MM.1S (cell line): Measurements from ENCODE around the gene PHF21B.

Experiments used
- DNase-seq: peaks from one replicate; pipeline ENCODE4 v3.0.0-alpha.2; 2015
- H2AFZ ChIP-seq: fragments of 300-600 bp; sonication (generic); 2 replicates; pipeline ENCODE4 v1.6.0; 2016; ENCODE audit warnings: antibody characterized with exemption, low read length
- H3F3A ChIP-seq: fragments of 300-600 bp; sonication (generic); 2 replicates; pipeline ENCODE4 v1.6.1; 2016; ENCODE audit warnings: mild to moderate bottlenecking, antibody characterized with exemption, low read length, moderate library complexity, mixed read lengths; ENCODE audit not compliant: insufficient read depth
- H3K27ac ChIP-seq: fragments of 300-600 bp; sonication (generic); 2 replicates; pipeline ENCODE4 v1.5.1; 2016; ENCODE audit warnings: mild to moderate bottlenecking, low read length
- H3K27me3 ChIP-seq: fragments of 300-600 bp; sonication (generic); replicated peaks from 2 replicates; pipeline ENCODE4 v1.6.0; 2016; ENCODE audit warnings: low read length; ENCODE audit not compliant: insufficient read depth
- H3K36me3 ChIP-seq: fragments of 300-600 bp; sonication (generic); replicated peaks from 2 replicates; pipeline ENCODE4 v1.6.1; 2016; ENCODE audit warnings: mild to moderate bottlenecking, low read length, mixed read lengths; ENCODE audit not compliant: insufficient read depth
- H3K4me1 ChIP-seq: fragments of 300-600 bp; sonication (generic); 2 replicates; pipeline ENCODE4 v1.6.1; 2016; ENCODE audit warnings: low read length, mixed read lengths
- H3K4me2 ChIP-seq: fragments of 300-600 bp; sonication (generic); 2 replicates; pipeline ENCODE4 v1.6.0; 2016; ENCODE audit warnings: low read depth, low read length
- H3K4me3 ChIP-seq: fragments of 300-600 bp; sonication (generic); 2 replicates; pipeline ENCODE4 v1.5.1; 2016; ENCODE audit warnings: low read length, mixed read lengths
- H3K79me2 ChIP-seq: fragments of 300-600 bp; sonication (generic); 2 replicates; pipeline ENCODE4 v1.6.1; 2016; ENCODE audit warnings: mixed run types, low read length, mixed read lengths
- H3K9ac ChIP-seq: fragments of 300-600 bp; sonication (generic); 2 replicates; pipeline ENCODE4 v1.6.1; 2016; ENCODE audit warnings: low read length, mixed read lengths
- H3K9me2 ChIP-seq: fragments of 300-600 bp; sonication (generic); replicated peaks from 2 replicates; pipeline ENCODE4 v1.6.1; 2016; ENCODE audit warnings: mild to moderate bottlenecking, low read length, mixed read lengths; ENCODE audit not compliant: insufficient read depth
- H3K9me3 ChIP-seq: fragments of 300-600 bp; sonication (generic); replicated peaks from 2 replicates; pipeline ENCODE4 v1.6.1; 2016; ENCODE audit warnings: mild to moderate bottlenecking, low read length, mixed read lengths; ENCODE audit not compliant: insufficient read depth
- H4K20me1 ChIP-seq: fragments of 300-600 bp; sonication (generic); 2 replicates; pipeline ENCODE4 v1.6.1; 2016; ENCODE audit warnings: mild to moderate bottlenecking, low read length, moderate library complexity, mixed read lengths; ENCODE audit not compliant: insufficient read depth
- EZH2 ChIP-seq: fragments of 300-600 bp; sonication (generic); optimal IDR thresholded peaks from 2 replicates; pipeline ENCODE3; 2017; ENCODE audit warnings: low read depth, mild to moderate bottlenecking, antibody characterized with exemption, low read length, mixed read lengths
- EZH2phosphoT487 ChIP-seq: fragments of 300-600 bp; sonication (generic); IDR thresholded peaks from 2 replicates; pipeline ENCODE4 v1.6.1; 2018; ENCODE audit warnings: antibody characterized with exemption, low read length
- TF ChIP-seq, protein P1 (sequence below): fragments of 300-600 bp; sonication (generic); IDR thresholded peaks from 2 replicates; pipeline ENCODE4 v1.5.1; 2016; ENCODE audit warnings: antibody characterized with exemption, low read length, mixed read lengths

Gene PHF21B

GRCh38 chr22:44890416-44891292 lies 119.2 kb downstream of the PHF21B start:
- no peaks in the 10 kb centered on the region for H4K20me1 ChIP-seq
- H3K4me2 ChIP-seq: no peak overlapping the region
- H3K9me2 ChIP-seq: no peaks in the 10 kb centered on the region
- no peaks in the 10 kb centered on the region for H3K36me3 ChIP-seq
- TF ChIP-seq, protein P1, sequence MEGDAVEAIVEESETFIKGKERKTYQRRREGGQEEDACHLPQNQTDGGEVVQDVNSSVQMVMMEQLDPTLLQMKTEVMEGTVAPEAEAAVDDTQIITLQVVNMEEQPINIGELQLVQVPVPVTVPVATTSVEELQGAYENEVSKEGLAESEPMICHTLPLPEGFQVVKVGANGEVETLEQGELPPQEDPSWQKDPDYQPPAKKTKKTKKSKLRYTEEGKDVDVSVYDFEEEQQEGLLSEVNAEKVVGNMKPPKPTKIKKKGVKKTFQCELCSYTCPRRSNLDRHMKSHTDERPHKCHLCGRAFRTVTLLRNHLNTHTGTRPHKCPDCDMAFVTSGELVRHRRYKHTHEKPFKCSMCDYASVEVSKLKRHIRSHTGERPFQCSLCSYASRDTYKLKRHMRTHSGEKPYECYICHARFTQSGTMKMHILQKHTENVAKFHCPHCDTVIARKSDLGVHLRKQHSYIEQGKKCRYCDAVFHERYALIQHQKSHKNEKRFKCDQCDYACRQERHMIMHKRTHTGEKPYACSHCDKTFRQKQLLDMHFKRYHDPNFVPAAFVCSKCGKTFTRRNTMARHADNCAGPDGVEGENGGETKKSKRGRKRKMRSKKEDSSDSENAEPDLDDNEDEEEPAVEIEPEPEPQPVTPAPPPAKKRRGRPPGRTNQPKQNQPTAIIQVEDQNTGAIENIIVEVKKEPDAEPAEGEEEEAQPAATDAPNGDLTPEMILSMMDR: no peak
- TF ChIP-seq EZH2: no peak
- TF ChIP-seq EZH2phosphoT487: no peak
- no peaks in the 10 kb centered on the region for H3K4me1 ChIP-seq
- no peak for DNase-seq
- H3F3A ChIP-seq: no peaks in the 10 kb centered on the region
- no peaks in the 10 kb centered on the region for H3K79me2 ChIP-seq
- H3K9me3 ChIP-seq: no peaks in the 10 kb centered on the region
- no peak overlapping the region for H3K27ac ChIP-seq
- peaks cover 86% of the 10 kb centered on the region for H3K27me3 ChIP-seq
- no peak overlapping the region for H3K9ac ChIP-seq
- H2AFZ ChIP-seq: no peak overlapping the region
- H3K4me3 ChIP-seq: no peak overlapping the region

GRCh38 chr22:44889255-44889878 lies 120.4 kb downstream of the PHF21B start:
- Histone ChIP-seq H3K27ac (no peak overlapping the region), H3K9me2 (no peaks in the 10 kb centered on the region), H3K4me3 (no peak overlapping the region), H3F3A (no peaks in the 10 kb centered on the region), H3K9ac (no peak overlapping the region), H4K20me1 (no peaks in the 10 kb centered on the region), H3K27me3 (peaks cover 75% of the 10 kb centered on the region), H3K4me1 (no peaks in the 10 kb centered on the region), H2AFZ (0 out of 2 replicates have a peak overlapping the region, but pooled peaks have one; percentile 31), H3K4me2 (no peak overlapping the region), H3K36me3 (no peaks in the 10 kb centered on the region), H3K9me3 (no peaks in the 10 kb centered on the region), H3K79me2 (no peaks in the 10 kb centered on the region)
- no peak for TF ChIP-seq EZH2phosphoT487
- TF ChIP-seq, protein P1: no peak
- no peak for TF ChIP-seq EZH2
- no peak for DNase-seq

DNA sequence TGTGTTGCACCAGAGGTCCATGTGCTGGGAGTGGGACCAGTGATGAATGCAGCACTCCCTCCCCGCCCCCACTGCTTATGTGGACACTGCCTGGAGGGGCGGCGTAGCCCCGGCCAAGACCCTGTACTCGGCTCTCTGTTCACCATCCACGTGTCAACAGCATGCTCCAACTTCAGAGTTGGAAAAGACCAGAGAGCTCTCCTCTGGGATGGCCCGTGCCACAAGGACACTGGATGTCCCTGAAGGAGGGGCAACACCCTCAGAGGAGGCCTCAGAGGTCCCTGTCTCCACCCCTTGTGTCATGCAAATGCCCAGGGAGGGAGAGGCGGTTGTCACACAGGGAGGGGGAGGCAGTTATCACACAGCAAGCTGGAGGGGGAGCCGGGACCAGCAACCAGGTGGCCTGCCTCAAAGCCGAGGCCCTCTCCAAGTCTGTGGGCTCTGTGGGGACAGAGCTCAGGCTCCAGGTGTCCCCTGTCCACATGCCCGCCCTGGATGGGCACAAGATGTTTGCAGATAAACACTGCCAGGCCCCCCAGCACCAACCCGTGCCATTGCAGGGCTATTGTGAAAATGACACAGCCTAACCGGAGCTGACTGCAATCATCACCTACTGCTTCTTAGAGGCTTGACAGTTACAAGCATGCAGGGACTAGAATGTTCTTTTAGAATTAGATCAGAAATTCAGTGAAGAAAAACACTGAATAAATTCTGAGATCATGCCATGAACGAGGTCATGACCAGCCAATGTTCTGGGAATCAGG lies 121.1 kb downstream of the PHF21B start:
- no peak for DNase-seq
- Histone ChIP-seq H4K20me1 (no peaks in the 10 kb centered on the region), H3K4me3 (no peak overlapping the region), H3K79me2 (no peaks in the 10 kb centered on the region), H3K27me3 (peaks cover 72% of the 10 kb centered on the region), H3K36me3 (no peaks in the 10 kb centered on the region), H3K9me2 (no peaks in the 10 kb centered on the region), H3K9ac (no peak overlapping the region), H3K9me3 (no peaks in the 10 kb centered on the region), H3K4me1 (no peaks in the 10 kb centered on the region), H2AFZ (no peak overlapping the region), H3F3A (no peaks in the 10 kb centered on the region), H3K27ac (no peak overlapping the region), H3K4me2 (no peak overlapping the region)
- TF ChIP-seq EZH2phosphoT487 (no peak), EZH2 (no peak)
- TF ChIP-seq, protein P1: no peak
